GM12878 (cell line): Measurements from ENCODE around the gene KBTBD13. TPM values are rescaled to one million over a fixed set of nuclear protein-coding genes. Genes with fewer than 3 reads are reported as not detected.

Experiments
- ATAC-seq: fragments of 200-7000 bp; cut with Tn5 transposase; 3 replicates; pipeline ENCODE4 v1.9.1; 2020; ENCODE audit warnings: mild to moderate bottlenecking, moderate library complexity
- BruUV-seq: library from RNA; stranded (reverse); fragments of 400-500 nt; replicated peaks from 2 replicates; lab custom pipeline; 2021; lab: Mats Ljungman, UMichigan
- CTCF ChIA-PET: fragments of 300-600 bp; sonication (Branson Sonifier 250); formaldehyde crosslinking; extraction: SDS; loops from one replicate; lab custom pipeline; 2021; ENCODE audit warnings: inconsistent platforms; lab: Yijun Ruan, JAX
- POLR2A ChIA-PET: fragments of 350-600 bp; formaldehyde crosslinking; extraction: SDS; loops from one replicate; lab custom pipeline; 2021; ENCODE audit warnings: inconsistent platforms; lab: Charles Lee
- RAD21 ChIA-PET: fragments of 300-600 bp; sonication (Branson Sonifier 250); formaldehyde crosslinking; loops from one replicate; lab custom pipeline; 2023; ENCODE audit warnings: antibody characterized with exemption; ENCODE audit not compliant: unreplicated experiment; lab: Charles Lee
- SMC1A ChIA-PET: fragments of 300-600 bp; sonication (Branson Sonifier 250); formaldehyde crosslinking; loops from one replicate; lab custom pipeline; 2023; ENCODE audit not compliant: unreplicated experiment, uncharacterized antibody; lab: Charles Lee
- DNase-seq: peaks from one replicate; pipeline ENCODE4 v3.0.0-alpha.2; 2011; ENCODE audit warnings: low read depth, low spot score
- FAIRE-seq: peaks from 3 replicates; lab custom pipeline; 2011; peaks lifted over from hg19 to GRCh38; lab: Jason Lieb, UNC
- H2AFZ ChIP-seq: 2 replicates; pipeline ENCODE4 v1.6.0; 2011; ENCODE audit warnings: low read depth, low read length, control low read depth; ENCODE audit not compliant: control insufficient read depth
- H3K27ac ChIP-seq: 2 replicates; pipeline ENCODE4 v1.5.1; 2011; ENCODE audit warnings: control low read depth; ENCODE audit not compliant: control insufficient read depth, insufficient read depth
- H3K27me3 ChIP-seq, 2 experiments: replicated peaks in 1 of 2; 2 replicates each; pipeline versions ENCODE4 v1.6.0 to v1.6.1; 2011; ENCODE audit warnings: low read length in 1 of 2; ENCODE audit not compliant: control insufficient read depth in 2 of 2, insufficient read depth in 2 of 2
- H3K36me3 ChIP-seq, 2 experiments: 2 replicates each; pipeline ENCODE4 v1.5.1; 2011; ENCODE audit warnings: low read length in 1 of 2; ENCODE audit not compliant: control insufficient read depth in 2 of 2, insufficient read depth in 2 of 2
- H3K4me1 ChIP-seq: 2 replicates; pipeline ENCODE4 v1.6.1; 2011; ENCODE audit warnings: mild to moderate bottlenecking, low read length, moderate library complexity, mixed read lengths; ENCODE audit not compliant: control insufficient read depth, insufficient read depth
- H3K4me2 ChIP-seq: 2 replicates; pipeline ENCODE4 v1.6.0; 2011; ENCODE audit warnings: control low read depth; ENCODE audit not compliant: control insufficient read depth, insufficient read depth
- H3K4me3 ChIP-seq: fragments of 200-600 bp; sonication (generic); 2 replicates; pipeline ENCODE4 v1.5.1; 2016
- H3K79me2 ChIP-seq: 2 replicates; pipeline ENCODE4 v1.6.0; 2011; ENCODE audit warnings: low read length; ENCODE audit not compliant: control insufficient read depth, insufficient read depth
- H3K9ac ChIP-seq: 2 replicates; pipeline ENCODE4 v1.8.0; 2011; ENCODE audit warnings: low read length, control low read depth, mixed read lengths; ENCODE audit not compliant: control insufficient read depth, insufficient read depth
- H3K9me3 ChIP-seq: replicated peaks from 3 replicates; pipeline ENCODE4 v1.5.1; 2011; ENCODE audit warnings: mild to moderate bottlenecking, low read length; ENCODE audit not compliant: control insufficient read depth, insufficient read depth
- H4K20me1 ChIP-seq: 2 replicates; pipeline ENCODE4 v1.6.0; 2011; ENCODE audit not compliant: control insufficient read depth, insufficient read depth
- ZNF217 ChIP-seq: fragments of 450-650 bp; IDR thresholded peaks from 2 replicates; pipeline ENCODE4 v1.6.1; 2017; ENCODE audit warnings: antibody characterized with exemption, mild to moderate bottlenecking
- ZZZ3 ChIP-seq: IDR thresholded peaks from 2 replicates; pipeline ENCODE4 v1.6.1; 2011; ENCODE audit warnings: low read depth; ENCODE audit not compliant: control insufficient read depth, insufficient read length
- WGBS: methylation state at CpG from one replicate; pipeline ENCODE4 v1.1.6; 2016; ENCODE audit warnings: low lambda C conversion rate; ENCODE audit not compliant: insufficient replicate concordance, insufficient coverage; ENCODE audit errors: missing lambda C conversion rate; 5-methylcytosine and 5-hydroxymethylcytosine counted together
- in situ Hi-C: fragments of 300-500 bp; cut with MboI; formaldehyde crosslinking; loops from 9 replicates; pipeline ENCODE4 v1.14.3; 2018; ENCODE audit warnings: mixed read lengths
- intact Hi-C: fragments of 100-400 bp; cut with micrococcal nuclease; formaldehyde crosslinking; loops from one replicate; pipeline ENCODE4 v1.14.2; 2022; ENCODE audit not compliant: unreplicated experiment
- polyA plus RNA-seq, 11 experiments: library from polyadenylated mRNA; depleted of rRNA in 4 of 11; unstranded in 6 of 11; stranded (reverse) in 5 of 11; fragments of >200 nt; fragmentation: Nextera tagmentation in 4 of 11; fragmentation: Illumina TruSeq in 1 of 11; extraction: Ambion mirVana in 4 of 11; extraction: Trizol in 1 of 11; gene quantifications; 1 replicate in 1 of 11; 2 replicates in 10 of 11; pipeline versions ENCODE4 v1.2.1 to v1.2.3, GENCODE V29; 2011 to 2016; ENCODE audit warnings: inconsistent platforms in 2 of 11, missing spikeins in 2 of 11, low read depth in 1 of 11
- total RNA-seq, 4 experiments: library from RNA; depleted of rRNA in 3 of 4; stranded (reverse); fragments of >200 nt in 3 of 4; fragmentation: Illumina TruSeq in 1 of 4; extraction: Trizol in 1 of 4; gene quantifications; 2 replicates each; pipeline versions ENCODE4 v1.2.1 to v1.2.3, GENCODE V29; 2013 to 2021
- TF ChIP-seq, protein P1 (sequence below): fragments of 450-650 bp; conservative IDR thresholded peaks from 2 replicates; pipeline ENCODE4 v1.6.1; 2017; ENCODE audit warnings: mild to moderate bottlenecking, moderate library complexity
- TF ChIP-seq, protein P2 (sequence below): IDR thresholded peaks from 2 replicates; pipeline ENCODE4 v1.6.1; 2012; ENCODE audit warnings: low read depth, low read length, improper control_type of control experiment

KBTBD13 gene
- total and polyA plus RNA-seq, 10 of the 15 experiments (the other 5 are each of a cell fraction or from before 2014, with no cell fraction given), result 0.06 TPM; not detected in 9

DNA sequence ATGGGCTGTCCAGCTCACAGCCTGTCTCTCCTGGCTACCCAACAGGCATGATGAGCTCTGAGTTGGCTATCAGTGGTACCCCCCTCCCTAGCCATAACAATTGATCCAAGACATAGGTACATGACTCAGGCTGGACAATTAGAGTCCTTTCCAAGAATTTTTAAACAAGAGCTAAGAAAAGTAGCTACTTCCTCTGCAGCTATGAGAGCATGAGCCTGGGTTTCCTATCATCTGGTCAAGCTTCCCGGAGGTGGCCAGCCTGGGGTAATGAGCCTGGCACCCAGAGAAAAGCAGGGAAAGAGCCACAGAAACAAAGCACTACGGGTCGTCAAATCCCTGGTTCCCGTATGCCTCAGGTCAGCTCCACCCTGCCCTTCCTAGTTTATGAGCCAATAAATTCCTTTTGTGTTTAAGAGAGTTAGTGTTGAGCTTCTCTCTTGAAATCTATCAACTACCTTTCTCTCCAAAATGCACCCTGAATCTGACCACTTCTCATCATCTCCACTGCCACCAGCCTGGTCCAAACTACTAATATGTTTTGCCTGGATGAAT is 33.7 kb upstream of the KBTBD13 start:
- no peak overlapping the region for H2AFZ ChIP-seq
- no peaks in the 10 kb centered on the region for H3K27me3 ChIP-seq

More for the DNA sequence above, 33.7 kb upstream of the KBTBD13 start:
- WGBS, result 43% methylated on average over 4 of the region's 4 CpGs
- intact Hi-C loops, result no loop called here
- no peak overlapping the region for H3K9ac ChIP-seq
- ChIA-PET SMC1A (interaction anchor here (0.8 to 4.9 kb wide), 2 partner anchors 9 to 310 kb away, joined by 3 to 28 read pairs; no protein-coding TSS in a partner anchor), RAD21 (interaction anchor here (1.0 to 3.3 kb wide), 3 partner anchors 9 to 41 kb away, joined by 3 to 20 read pairs (median 4); no protein-coding TSS in a partner anchor), POLR2A (interaction anchor here (0.6 to 2.5 kb wide), 3 partner anchors 9 to 62 kb away, joined by 3 to 6 read pairs (median 3); no protein-coding TSS in a partner anchor), CTCF (interaction anchor here (0.5 to 3.5 kb wide), 10 partner anchors 9 to 781 kb away, joined by 3 to 22 read pairs (median 4); no protein-coding TSS in a partner anchor)
- BruUV-seq, result no TSS peak
- no peak overlapping the region for H3K4me2 ChIP-seq
- H3K9me3 ChIP-seq, result no peaks in the 10 kb centered on the region
- no peak overlapping the region for H3K27ac ChIP-seq
- no peaks in the 10 kb centered on the region for H3K36me3 ChIP-seq
- FAIRE-seq (no peak), DNase-seq (no peak), ATAC-seq (no peak)
- no peaks in the 10 kb centered on the region for H4K20me1 ChIP-seq
- H3K4me3 ChIP-seq, result no peak overlapping the region
- H3K79me2 ChIP-seq, result no peaks in the 10 kb centered on the region
- no peak for TF ChIP-seq ZNF217
- TF ChIP-seq, protein P1, sequence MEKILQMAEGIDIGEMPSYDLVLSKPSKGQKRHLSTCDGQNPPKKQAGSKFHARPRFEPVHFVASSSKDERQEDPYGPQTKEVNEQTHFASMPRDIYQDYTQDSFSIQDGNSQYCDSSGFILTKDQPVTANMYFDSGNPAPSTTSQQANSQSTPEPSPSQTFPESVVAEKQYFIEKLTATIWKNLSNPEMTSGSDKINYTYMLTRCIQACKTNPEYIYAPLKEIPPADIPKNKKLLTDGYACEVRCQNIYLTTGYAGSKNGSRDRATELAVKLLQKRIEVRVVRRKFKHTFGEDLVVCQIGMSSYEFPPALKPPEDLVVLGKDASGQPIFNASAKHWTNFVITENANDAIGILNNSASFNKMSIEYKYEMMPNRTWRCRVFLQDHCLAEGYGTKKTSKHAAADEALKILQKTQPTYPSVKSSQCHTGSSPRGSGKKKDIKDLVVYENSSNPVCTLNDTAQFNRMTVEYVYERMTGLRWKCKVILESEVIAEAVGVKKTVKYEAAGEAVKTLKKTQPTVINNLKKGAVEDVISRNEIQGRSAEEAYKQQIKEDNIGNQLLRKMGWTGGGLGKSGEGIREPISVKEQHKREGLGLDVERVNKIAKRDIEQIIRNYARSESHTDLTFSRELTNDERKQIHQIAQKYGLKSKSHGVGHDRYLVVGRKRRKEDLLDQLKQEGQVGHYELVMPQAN, result no peak
- TF ChIP-seq, protein P2, sequence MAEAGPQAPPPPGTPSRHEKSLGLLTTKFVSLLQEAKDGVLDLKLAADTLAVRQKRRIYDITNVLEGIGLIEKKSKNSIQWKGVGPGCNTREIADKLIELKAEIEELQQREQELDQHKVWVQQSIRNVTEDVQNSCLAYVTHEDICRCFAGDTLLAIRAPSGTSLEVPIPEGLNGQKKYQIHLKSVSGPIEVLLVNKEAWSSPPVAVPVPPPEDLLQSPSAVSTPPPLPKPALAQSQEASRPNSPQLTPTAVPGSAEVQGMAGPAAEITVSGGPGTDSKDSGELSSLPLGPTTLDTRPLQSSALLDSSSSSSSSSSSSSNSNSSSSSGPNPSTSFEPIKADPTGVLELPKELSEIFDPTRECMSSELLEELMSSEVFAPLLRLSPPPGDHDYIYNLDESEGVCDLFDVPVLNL, result no peak
- TF ChIP-seq ZZZ3, result no peak
- in situ Hi-C loops, result no loop called here
- no peaks in the 10 kb centered on the region for H3K4me1 ChIP-seq
